Left forelimb (tissue), 1 donor: ENCODE results near the gene ALPL.

ENCODE experiments used
- DNase-seq: peaks from one replicate; pipeline ENCODE4 v3.0.0-alpha.2; 2018; ENCODE audit warnings: low spot score

Gene ALPL

GRCh38 chr1:21598904-21599303 lies 89.7 kb downstream of the ALPL start:
- DNase-seq, result no peak

GRCh38 chr1:21599402-21599801 lies 90.2 kb downstream of the ALPL start:
- no peak for DNase-seq

- DNase-seq, result no peak
These were observed 92.2 kb downstream of the ALPL start for GRCh38 chr1:21601278-21602048.

GRCh38 chr1:21603177-21604138 lies 94.2 kb downstream of the ALPL start:
- DNase-seq, result no peak

DNA sequence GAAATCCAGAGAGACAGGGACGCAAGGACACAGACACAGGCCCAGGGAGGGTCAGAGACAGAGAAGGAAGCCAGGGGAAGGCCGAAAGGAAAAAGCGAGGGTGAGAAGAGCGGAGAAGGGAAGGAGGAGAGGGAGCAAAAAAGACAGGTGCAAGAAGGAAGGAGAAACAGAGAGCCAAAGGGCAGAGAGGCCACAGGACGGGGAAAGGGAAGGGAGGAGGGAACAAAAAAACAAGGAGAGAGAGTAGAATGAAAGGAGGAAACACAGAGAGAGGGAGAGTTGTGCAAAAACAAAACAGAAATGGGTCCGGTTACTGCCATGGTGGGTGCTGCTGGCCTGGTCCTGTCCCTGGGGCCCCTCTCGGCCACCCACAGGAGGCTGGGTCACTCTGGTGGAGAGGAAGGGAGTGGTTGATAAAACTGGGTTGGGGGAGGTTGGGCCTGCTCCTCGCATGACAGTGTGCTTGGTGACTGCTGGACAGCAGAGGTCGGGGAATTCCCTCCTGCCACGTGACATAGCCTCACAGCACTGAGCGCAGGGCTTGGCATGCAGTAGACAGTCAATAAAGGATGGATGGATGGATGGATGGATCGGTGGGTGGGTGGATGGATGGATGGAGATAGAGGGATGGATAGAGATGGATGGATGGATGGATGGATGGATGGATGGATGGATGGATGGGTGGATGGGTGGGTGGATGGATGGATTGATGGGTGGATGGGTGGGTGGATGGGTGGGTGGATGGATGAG lies 95.2 kb downstream of the ALPL start:
- no peak for DNase-seq

GRCh38 chr1:21605012-21605715 lies 95.9 kb downstream of the ALPL start:
- DNase-seq, result no peak

DNA sequence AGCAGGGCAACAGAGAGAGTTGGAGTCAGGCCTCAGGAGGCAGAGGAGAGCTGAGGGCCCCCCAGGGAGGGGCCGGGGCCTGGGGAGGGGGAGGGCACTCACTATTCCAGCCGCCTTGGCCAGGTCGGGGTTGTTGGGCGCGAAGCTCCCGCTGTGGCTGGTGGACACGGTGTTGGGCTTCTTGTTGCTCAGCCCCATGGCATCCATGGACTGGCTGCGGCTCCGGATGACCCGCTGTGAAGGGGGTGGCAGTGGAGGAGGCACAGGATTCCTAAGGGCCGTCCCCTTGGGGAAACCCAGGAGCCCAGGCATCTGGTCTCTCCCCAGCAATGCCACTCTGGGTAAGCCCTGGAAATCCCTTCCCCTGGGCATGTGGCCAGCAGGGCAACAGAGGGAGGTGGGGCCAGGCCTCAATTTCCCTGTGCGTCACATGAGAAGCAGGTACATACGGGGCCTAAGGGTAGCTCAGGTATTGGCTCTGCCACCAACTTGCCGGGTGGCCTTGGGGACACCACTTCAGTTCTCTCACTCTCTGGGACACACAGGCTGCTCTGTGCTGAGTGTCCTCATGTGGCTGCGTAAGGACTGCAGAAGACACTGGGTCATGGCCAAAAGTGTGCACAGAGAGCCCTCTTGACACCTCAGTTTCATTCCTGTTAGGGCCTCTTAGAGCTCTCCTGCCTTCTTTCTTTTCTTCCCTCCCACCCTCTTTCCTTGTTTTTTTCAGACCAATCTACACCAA lies 96.9 kb downstream of the ALPL start:
- DNase-seq, result no peak

- DNase-seq, result no peak
These were observed 98.6 kb downstream of the ALPL start for GRCh38 chr1:21607549-21608529.

GRCh38 chr1:21608798-21609197 lies 99.6 kb downstream of the ALPL start:
- no peak for DNase-seq

DNA sequence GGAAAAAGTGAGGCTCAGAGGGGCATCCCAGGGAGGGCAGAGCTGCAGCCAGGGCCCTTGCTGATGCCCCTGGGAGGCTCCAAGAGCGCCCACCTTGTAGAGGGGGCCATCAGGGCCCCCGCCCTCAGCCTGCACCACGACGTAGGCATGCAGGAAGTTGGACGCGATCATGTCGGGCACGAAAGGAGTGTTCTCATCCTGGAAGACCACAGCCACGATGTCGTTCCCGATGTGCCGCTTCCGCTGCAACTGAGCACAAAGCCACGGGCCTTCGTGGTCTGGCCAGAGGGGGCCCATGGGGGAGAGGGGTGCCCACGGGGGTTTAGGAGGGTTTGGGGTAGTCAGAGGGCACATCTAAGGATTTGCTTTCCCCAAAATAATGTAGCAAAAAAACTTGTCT lies 100.8 kb downstream of the ALPL start:
- no peak for DNase-seq

DNA sequence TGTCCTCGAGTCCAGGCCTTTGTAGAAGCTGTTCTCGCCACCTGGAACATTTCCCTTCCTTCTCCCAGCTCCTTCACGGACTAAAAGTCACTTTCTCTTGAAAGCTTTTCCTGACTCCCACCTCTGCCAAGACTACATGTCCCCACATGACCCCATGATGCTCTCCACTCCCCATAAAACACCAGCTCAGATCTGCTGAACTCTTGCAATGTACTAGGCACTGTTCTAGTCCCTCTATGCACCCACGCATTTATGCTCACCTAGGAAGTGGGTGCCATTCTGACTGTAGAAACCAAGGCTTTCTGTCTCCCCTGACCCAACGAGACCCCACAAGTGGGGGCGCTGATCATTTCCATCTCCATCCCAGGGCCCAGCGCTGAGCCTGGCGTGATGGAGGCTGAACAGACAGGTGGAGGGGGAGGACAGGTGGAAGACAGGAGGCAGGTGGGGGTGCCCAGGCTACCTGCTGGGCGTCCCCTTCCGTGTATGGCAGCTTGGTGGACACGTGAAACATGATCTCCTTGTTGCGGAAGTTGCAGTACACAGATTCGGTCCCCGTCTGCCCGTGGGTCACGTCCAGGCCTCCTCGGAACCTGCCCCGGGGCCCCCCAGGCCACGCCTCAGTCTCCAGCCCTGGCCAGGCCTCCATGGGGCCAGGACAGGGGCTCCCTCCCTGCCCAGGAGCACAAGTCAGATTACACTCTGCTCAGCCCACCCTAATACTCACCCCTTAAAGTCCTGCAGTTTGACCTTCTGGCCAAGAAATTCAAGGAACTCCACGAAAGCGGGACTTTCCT lies 102.0 kb downstream of the ALPL start:
- no peak for DNase-seq

- DNase-seq, result no peak
These were observed 102.8 kb downstream of the ALPL start for GRCh38 chr1:21612057-21612456.

DNA sequence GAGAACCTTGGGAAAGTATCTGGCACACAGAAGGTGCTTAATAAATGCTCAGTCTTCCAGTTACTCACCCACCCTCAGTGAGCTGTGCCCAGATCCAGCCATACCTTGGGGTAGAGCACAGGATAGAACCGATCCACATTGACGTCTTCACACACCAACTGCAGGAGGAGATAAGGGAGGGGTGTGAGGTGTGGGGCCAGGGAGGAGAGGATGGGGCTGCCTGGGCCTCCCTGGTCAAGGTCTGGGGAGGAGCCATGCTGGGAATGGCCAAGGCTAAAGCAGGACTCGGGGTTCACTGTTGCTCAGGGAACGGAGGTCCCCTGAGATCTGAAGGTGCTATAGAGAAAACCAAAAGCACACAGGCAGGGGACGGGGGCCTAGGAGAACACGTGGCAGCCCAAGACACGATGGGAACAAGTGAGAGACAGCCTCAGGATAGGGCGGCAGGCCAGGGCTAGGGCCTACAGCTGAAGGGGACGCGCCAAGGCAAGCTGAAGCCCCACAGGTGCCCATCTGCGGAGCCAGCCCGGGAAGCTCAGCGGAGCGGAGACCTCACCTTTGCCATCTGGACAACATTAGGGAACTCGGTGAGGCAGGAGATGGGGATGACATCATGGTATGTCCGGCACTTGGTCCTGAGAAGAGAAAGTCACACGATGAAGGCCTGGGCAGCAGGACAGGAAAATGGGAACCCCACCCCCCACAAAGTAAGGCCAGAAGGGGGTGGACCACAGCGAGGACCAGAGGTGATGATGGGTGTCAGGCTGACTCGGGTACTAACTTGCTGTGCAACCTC lies 104.0 kb downstream of the ALPL start:
- DNase-seq, result no peak

DNA sequence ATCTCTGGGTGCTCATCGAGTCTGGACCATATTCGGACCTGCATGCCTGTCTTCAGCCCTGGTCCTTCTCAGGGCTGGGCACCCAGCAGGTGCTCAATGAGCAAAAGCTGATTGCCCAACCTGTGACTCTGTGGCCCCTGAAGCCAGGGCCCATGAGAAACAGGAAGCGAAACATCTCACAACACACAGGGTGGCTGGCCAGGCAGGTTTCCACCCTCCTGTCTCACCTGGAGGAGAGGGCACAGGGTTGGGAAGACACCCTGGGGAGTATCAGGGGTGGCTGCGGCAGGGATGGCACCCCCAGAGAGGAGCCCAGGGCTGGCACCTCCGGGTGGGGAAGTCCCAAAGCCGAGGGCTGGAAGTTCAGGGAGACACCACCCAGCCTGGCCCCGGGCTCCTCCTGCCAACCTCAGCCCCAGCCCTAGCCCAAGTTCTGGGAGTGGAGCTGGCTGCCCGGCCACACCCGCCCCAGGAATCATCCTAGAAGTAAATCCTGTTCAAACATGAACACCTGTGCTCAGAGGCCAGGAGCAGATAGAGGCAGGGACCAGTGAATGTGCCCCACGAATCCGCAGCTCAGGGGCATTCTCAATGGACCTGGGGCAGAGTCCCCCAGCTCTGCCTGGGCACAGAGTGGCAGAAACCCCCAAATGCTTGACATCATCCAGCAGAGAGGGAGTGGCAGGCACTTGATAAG lies 105.3 kb downstream of the ALPL start:
- DNase-seq, result no peak

- DNase-seq, result no peak
These were observed 107.1 kb downstream of the ALPL start for GRCh38 chr1:21616372-21616771.

DNA sequence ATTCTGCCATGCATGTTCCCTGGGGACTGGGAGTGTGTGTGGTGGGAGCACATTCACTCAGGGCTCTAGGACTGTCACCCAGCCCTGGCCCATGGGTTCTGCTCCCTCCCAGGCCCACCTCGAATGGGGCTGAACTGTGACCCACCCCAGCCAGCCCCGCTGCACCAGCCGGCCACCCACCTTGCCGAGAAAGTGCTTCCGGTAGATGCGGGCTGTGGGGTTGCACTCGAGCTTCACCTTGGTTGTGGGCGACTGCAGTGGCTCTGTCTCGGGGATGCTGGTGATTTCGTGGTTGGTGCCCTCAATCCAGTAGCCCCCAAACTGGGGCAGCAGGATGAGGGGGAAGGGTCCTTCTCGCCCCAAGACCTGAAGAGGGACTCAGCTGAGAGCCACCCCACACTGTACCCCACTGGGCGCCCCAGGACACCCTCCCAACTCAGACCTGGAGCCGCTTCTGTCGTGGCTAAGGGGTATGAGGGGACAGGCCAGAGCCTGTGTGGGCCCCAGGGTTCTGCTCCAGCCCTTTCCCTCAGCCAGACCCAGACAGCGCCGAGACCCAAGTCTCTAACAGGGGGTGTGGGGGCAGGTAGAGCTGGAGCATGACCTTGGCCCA lies 108.0 kb downstream of the ALPL start:
- no peak for DNase-seq

- DNase-seq, result no peak
These were observed 108.8 kb downstream of the ALPL start for GRCh38 chr1:21618059-21618458.
